GM18502 (cell line): ENCODE data around the gene UBXN2A.
"Not testable (repeated sequence)": the region's sequence is repeated elsewhere in the genome, so short reads cannot be mapped to it uniquely, and the experiment has no call there.

ENCODE experiments used
- ATAC-seq: cut with Tn5 transposase; IDR thresholded peaks from one replicate; pipeline ENCODE4 v1.9.1; 2021; ENCODE audit warnings: mild to moderate bottlenecking; ENCODE audit not compliant: unreplicated experiment, poor library complexity

The UBXN2A gene

GRCh38 chr2:24010477-24011249 is 70.4 kb downstream of the UBXN2A start:
- no peak for ATAC-seq

- ATAC-seq = no peak
Measured at GRCh38 chr2:24011250-24012104, 71.2 kb downstream of the UBXN2A start.

- no peak for ATAC-seq
Measured at GRCh38 chr2:24012521-24013188, 72.4 kb downstream of the UBXN2A start.

- not testable (repeated sequence) for ATAC-seq
Measured at GRCh38 chr2:24014902-24015301, 74.6 kb downstream of the UBXN2A start.

- no peak for ATAC-seq
Measured at GRCh38 chr2:24015562-24016375, 75.5 kb downstream of the UBXN2A start.

- ATAC-seq = no peak
Measured at GRCh38 chr2:24016376-24016761, 76.1 kb downstream of the UBXN2A start.

- ATAC-seq = no peak
Measured at GRCh38 chr2:24016853-24017703, 76.8 kb downstream of the UBXN2A start.

- ATAC-seq = no peak
Measured at GRCh38 chr2:24017711-24018110, 77.4 kb downstream of the UBXN2A start.

GRCh38 chr2:24018241-24018640 is 78.0 kb downstream of the UBXN2A start:
- ATAC-seq = no peak

- no peak for ATAC-seq
Measured at GRCh38 chr2:24019729-24020128, 79.5 kb downstream of the UBXN2A start.

GRCh38 chr2:24020244-24020643 is 80.0 kb downstream of the UBXN2A start:
- no peak for ATAC-seq

GRCh38 chr2:24021122-24021998 is 81.1 kb downstream of the UBXN2A start:
- no peak for ATAC-seq

- ATAC-seq = no peak
Measured at GRCh38 chr2:24022324-24022974, 82.2 kb downstream of the UBXN2A start.

- ATAC-seq = no peak
Measured at GRCh38 chr2:24022975-24023575, 82.8 kb downstream of the UBXN2A start.

- no peak for ATAC-seq
Measured at GRCh38 chr2:24024018-24024417, 83.8 kb downstream of the UBXN2A start.

GRCh38 chr2:24024996-24025663 is 84.9 kb downstream of the UBXN2A start:
- ATAC-seq = no peak

- ATAC-seq = no peak
Measured at GRCh38 chr2:24026233-24026632, 86.0 kb downstream of the UBXN2A start.
